M059J (cell line): ENCODE data around the gene ALG3. TPM values are rescaled to one million over a fixed set of nuclear protein-coding genes. Genes with fewer than 3 reads are reported as not detected.

ENCODE experiments used
- DNase-seq: peaks from one replicate; pipeline ENCODE4 v3.0.0-alpha.2; 2012; ENCODE audit warnings: low read depth
- total RNA-seq: library from RNA; depleted of rRNA; stranded (reverse); fragments of >200 nt; shearing (Covaris generic); gene quantifications from 2 replicates; pipeline ENCODE4 v1.2.3, GENCODE V29; 2014; rRNA removed

The ALG3 gene
- total RNA-seq, 1 experiment from 2014 or later, result 127 TPM

DNA sequence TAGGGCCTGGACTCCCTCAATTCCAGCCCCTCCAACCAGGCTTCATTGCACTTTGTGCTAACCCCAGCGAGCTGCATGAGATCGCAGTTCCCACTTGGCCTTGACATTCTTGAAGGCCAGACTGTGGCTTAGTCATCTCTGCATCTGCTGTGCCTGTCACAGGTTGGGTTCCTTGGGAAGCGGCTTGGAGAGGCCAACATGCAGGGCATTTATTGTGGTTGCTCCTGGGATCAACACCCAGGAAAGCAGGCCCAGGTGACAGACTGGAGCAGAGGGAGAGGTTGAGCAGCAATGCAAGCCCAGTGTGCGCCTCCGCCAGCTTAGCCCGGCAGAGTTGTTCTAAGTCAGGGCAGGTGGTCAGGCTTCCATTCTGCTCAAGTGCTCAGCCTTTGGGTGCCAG is 52.2 kb downstream of the ALG3 start:
- DNase-seq, result peak; percentile 18

DNA sequence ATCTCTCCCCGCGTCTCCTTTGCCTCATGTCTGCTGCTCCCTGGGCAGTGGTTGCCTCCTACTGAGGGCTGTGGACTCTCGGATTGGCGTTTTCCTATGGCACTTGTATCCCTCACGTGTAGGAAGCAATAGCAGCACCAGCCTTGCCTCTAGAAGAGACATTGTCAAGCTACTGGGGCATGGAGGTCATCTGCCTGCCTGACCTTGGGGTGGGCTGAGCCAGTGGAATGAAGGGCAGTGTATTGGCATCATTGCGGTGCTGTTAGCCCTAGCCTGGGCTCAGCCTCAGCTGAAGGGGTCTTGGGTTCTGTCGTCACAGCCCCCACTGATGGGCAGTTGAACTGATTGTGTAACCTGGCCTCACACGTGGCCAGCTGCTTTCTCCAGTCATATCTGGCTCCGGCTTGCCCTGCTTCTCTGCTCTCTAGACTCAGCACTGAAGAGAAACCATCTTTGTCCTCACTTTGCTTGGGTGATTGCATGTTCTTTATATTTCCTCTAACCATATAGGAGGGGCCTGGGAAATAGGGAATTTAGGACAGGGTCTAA is 54.7 kb downstream of the ALG3 start:
- DNase-seq, result no peak

DNA sequence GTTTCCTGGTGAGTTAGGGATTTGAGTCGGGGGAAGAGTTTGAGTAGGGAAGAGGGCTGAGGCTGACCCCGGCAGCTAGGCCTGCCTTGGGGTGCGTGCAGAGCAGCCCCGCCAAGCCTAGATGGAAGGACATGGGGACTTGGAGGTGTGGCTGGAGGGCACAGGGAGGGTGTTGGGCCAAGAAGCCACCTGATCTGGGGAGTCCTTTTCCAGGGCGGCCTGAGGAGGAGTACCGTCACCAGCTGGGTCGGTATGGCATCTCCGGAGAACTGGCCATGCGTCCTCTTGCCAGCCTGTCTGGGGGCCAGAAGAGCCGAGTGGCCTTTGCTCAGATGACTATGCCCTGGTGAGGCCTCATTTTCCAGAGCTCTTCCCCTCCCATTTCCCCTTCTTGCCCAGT is 55.9 kb downstream of the ALG3 start:
- DNase-seq, result no peak

Other genes with a start within 250 kb of the ALG3 start
- gene ABCC5, start 231.1 kb downstream of the ALG3 start, total RNA-seq, result 6.7 and 11.6 TPM in 2 replicates
- gene HTR3D, start 217.2 kb downstream of the ALG3 start, total RNA-seq, result not detected in 2 replicates
- gene HTR3C, start 195.9 kb downstream of the ALG3 start, total RNA-seq, result 0.30 and 0.47 TPM in 2 replicates
- not detected in 2 replicates for gene HTR3E, start 151.9 kb downstream of the ALG3 start, total RNA-seq
- 29.4 and 43.6 TPM in 2 replicates for gene EIF2B5, start 113.6 kb downstream of the ALG3 start, total RNA-seq
- 21.2 and 30.3 TPM in 2 replicates for gene DVL3, start 93.6 kb downstream of the ALG3 start, total RNA-seq
- 676 and 795 TPM in 2 replicates for gene AP2M1, start 74.1 kb downstream of the ALG3 start, total RNA-seq
- 27.4 and 43.4 TPM in 2 replicates for gene ABCF3, start 62.8 kb downstream of the ALG3 start, total RNA-seq
- gene VWA5B2, start 19.4 kb downstream of the ALG3 start, total RNA-seq, result not detected in 2 replicates
- 9.7 and 9.9 TPM in 2 replicates for gene EEF1AKMT4, start 710 bp upstream of the ALG3 start, total RNA-seq
- 1.1 TPM in 1 of 2 replicates, not detected in the other for gene CAMK2N2, start 12.6 kb upstream of the ALG3 start, total RNA-seq
- not detected in 2 replicates for gene ECE2, start 27.1 kb upstream of the ALG3 start, total RNA-seq
- 902 and 1,026 TPM in 2 replicates for gene PSMD2, start 50.3 kb upstream of the ALG3 start, total RNA-seq
- 231 and 422 TPM in 2 replicates for gene EIF4G1, start 65.6 kb upstream of the ALG3 start, total RNA-seq
- gene FAM131A, start 88.6 kb upstream of the ALG3 start, total RNA-seq, result 14.1 and 24.6 TPM in 2 replicates
- 2.5 and 4.9 TPM in 2 replicates for gene CLCN2, start 112.6 kb upstream of the ALG3 start, total RNA-seq
- 162 and 196 TPM in 2 replicates for gene POLR2H, start 112.7 kb upstream of the ALG3 start, total RNA-seq
- gene THPO, start 129.2 kb upstream of the ALG3 start, total RNA-seq, result not detected in 2 replicates
- 0.42 TPM in 1 of 2 replicates, not detected in the other for gene CHRD, start 131.1 kb upstream of the ALG3 start, total RNA-seq